Activated CD4-positive, alpha-beta T cell treated with anti-CD3 and anti-CD28 coated beads, Interleukin-2, amount 50 U/mL, for 24 hours (primary cell): Measurements from ENCODE around the gene TBCE.

Source experiments
- DNase-seq, 2 donors: peaks; one replicate each; pipeline ENCODE4 v3.0.0-alpha.2; 2020; ENCODE audit warnings: low read depth in 1 of 2, low spot score in 1 of 2

Gene TBCE

GRCh38 chr1:235408503-235408960 is 41.3 kb downstream of the TBCE start:
- DNase-seq, result no peak

GRCh38 chr1:235409042-235409820 is 42.0 kb downstream of the TBCE start:
- no peak for DNase-seq

- DNase-seq, result no peak
Measured at GRCh38 chr1:235410467-235410866, 43.2 kb downstream of the TBCE start.

GRCh38 chr1:235411489-235412486 is 44.6 kb downstream of the TBCE start:
- no peak for DNase-seq

GRCh38 chr1:235415008-235415904 is 48.0 kb downstream of the TBCE start:
- DNase-seq, result peak; percentile 10 to 40

- DNase-seq, result no peak
Measured at GRCh38 chr1:235416662-235417049, 49.4 kb downstream of the TBCE start.

- peak; percentile 39 to 46 for DNase-seq
Measured at GRCh38 chr1:235417086-235417697, 50.0 kb downstream of the TBCE start.

- DNase-seq, result no peak
Measured at GRCh38 chr1:235421751-235422150, 54.5 kb downstream of the TBCE start.

GRCh38 chr1:235423214-235423652 is 56.0 kb downstream of the TBCE start:
- DNase-seq, result peak in 1 of 2 donors; percentile 7

- no peak for DNase-seq
Measured at GRCh38 chr1:235424092-235424491, 56.9 kb downstream of the TBCE start.

- DNase-seq, result no peak
Measured at GRCh38 chr1:235425357-235425756, 58.1 kb downstream of the TBCE start.

GRCh38 chr1:235426143-235426542 is 58.9 kb downstream of the TBCE start:
- no peak for DNase-seq

GRCh38 chr1:235426680-235427079 is 59.5 kb downstream of the TBCE start:
- no peak for DNase-seq

GRCh38 chr1:235427447-235427846 is 60.2 kb downstream of the TBCE start:
- DNase-seq, result no peak

- no peak for DNase-seq
Measured at GRCh38 chr1:235429143-235429542, 61.9 kb downstream of the TBCE start.

GRCh38 chr1:235430991-235431390 is 63.8 kb downstream of the TBCE start:
- DNase-seq, result no peak

- DNase-seq, result no peak
Measured at GRCh38 chr1:235434001-235434400, 66.8 kb downstream of the TBCE start.

- DNase-seq, result no peak
Measured at GRCh38 chr1:235441159-235441685, 74.0 kb downstream of the TBCE start.

- DNase-seq, result no peak
Measured at GRCh38 chr1:235442788-235443429, 75.7 kb downstream of the TBCE start.

GRCh38 chr1:235448616-235449015 is 81.4 kb downstream of the TBCE start:
- no peak for DNase-seq
